GM12875 (cell line): ENCODE results near the gene MYO7A.

ENCODE experiments used
- H3K4me3 ChIP-seq: one replicate; pipeline ENCODE4 v1.5.1; 2011; ENCODE audit warnings: low read depth, low read length, control low read depth
- CTCF ChIP-seq: IDR thresholded peaks from 2 replicates; pipeline ENCODE4 v1.5.1; 2011; ENCODE audit warnings: low read depth, mild to moderate bottlenecking, control low read depth, inconsistent platforms, low read length, moderate library complexity, borderline replicate concordance; ENCODE audit not compliant: insufficient read depth

Gene MYO7A

GRCh38 chr11:77209663-77210062 is 81.6 kb downstream of the MYO7A start:
- no peak for TF ChIP-seq CTCF
- H3K4me3 ChIP-seq: no peak overlapping the region

GRCh38 chr11:77211040-77211451 is 83.0 kb downstream of the MYO7A start:
- H3K4me3 ChIP-seq: no peak overlapping the region
- TF ChIP-seq CTCF: no peak

GRCh38 chr11:77211594-77212251 is 83.7 kb downstream of the MYO7A start:
- TF ChIP-seq CTCF: no peak
- H3K4me3 ChIP-seq: no peak overlapping the region

- TF ChIP-seq CTCF: no peak
- H3K4me3 ChIP-seq: no peak overlapping the region
Observed at GRCh38 chr11:77212314-77213007, 84.4 kb downstream of the MYO7A start.

GRCh38 chr11:77213029-77213579 is 85.1 kb downstream of the MYO7A start:
- no peak overlapping the region for H3K4me3 ChIP-seq
- TF ChIP-seq CTCF: no peak

- TF ChIP-seq CTCF: no peak
- H3K4me3 ChIP-seq: no peak overlapping the region
Observed at GRCh38 chr11:77213589-77214428, 85.8 kb downstream of the MYO7A start.

- TF ChIP-seq CTCF: no peak
- H3K4me3 ChIP-seq: no peak overlapping the region
Observed at GRCh38 chr11:77214557-77214956, 86.5 kb downstream of the MYO7A start.
